ENCODE data around the gene PRAC2. TPM values are rescaled to one million over a fixed set of nuclear protein-coding genes. Genes with fewer than 3 reads are reported as not detected.

Gene PRAC2
- total and polyA plus RNA-seq, 2 of the 8 experiments (the other 6 are each of a cell fraction or from before 2014, with no cell fraction given) = not detected

- Histone ChIP-seq H3K18ac (ENCODE audit: extremely low read depth, low read length) (no peak overlapping the region), H2BK20ac (ENCODE audit: low read length) (no peak overlapping the region), H3K9ac (replicated peaks in 1 of 4; ENCODE audit: extremely low read depth in 1 of 4, low read depth in 3 of 4, low read length in 3 of 4) (no peak overlapping the region), H3K23me2 (ENCODE audit: low read depth, low read length) (no peaks in the 10 kb centered on the region), H3K4me1 (replicated peaks in 1 of 4; ENCODE audit: control insufficient read depth in 3 of 4, insufficient read depth in 4 of 4, low read length in 3 of 4) (peaks cover 11 to 32% (median 15%) of the 10 kb centered on the region in 4 experiments; a peak in 6 of 7 replicates), H4K91ac (replicated peaks; ENCODE audit: insufficient read length, low read length) (no peak overlapping the region), H4K8ac (ENCODE audit: extremely low read depth, insufficient read depth, low read length) (no peak overlapping the region), H2BK12ac (ENCODE audit: low read depth, low read length) (no peak overlapping the region), H4K20me1 (replicated peaks in 1 of 2; ENCODE audit: control insufficient read depth in 1 of 2, insufficient read depth in 2 of 2, low read length in 2 of 2) (peaks cover 23 to 39% of the 10 kb centered on the region in 2 experiments), H3K56ac (replicated peaks; ENCODE audit: insufficient read length, low read depth, low read length) (no peak overlapping the region), H3K4me3 (ENCODE audit: extremely low read depth in 1 of 4, insufficient read depth in 2 of 4, low read depth in 3 of 4, low read length in 4 of 4) (no peak overlapping the region), H2BK15ac (ENCODE audit: low read length) (no peak overlapping the region), H3K36me3 (ENCODE audit: control insufficient read depth in 2 of 4, insufficient read depth in 4 of 4, low read length in 3 of 4) (peaks cover 0 to 2% (median 0%) of the 10 kb centered on the region in 4 experiments; a peak in 1 of 8 replicates), H3K27me3 (replicated peaks in 1 of 4; ENCODE audit: control insufficient read depth in 3 of 4, extremely low read depth in 1 of 4, insufficient read depth in 3 of 4, low read length in 3 of 4) (peaks cover 98 to 100% (median 99%) of the 10 kb centered on the region in 4 experiments), H3K4ac (replicated peaks; ENCODE audit: insufficient read length, low read depth, low read length) (no peak overlapping the region), H3K27ac (ENCODE audit: low read depth, low read length) (no peak overlapping the region), H2AK5ac (ENCODE audit: low read depth, low read length) (no peak overlapping the region), H2BK120ac (replicated peaks; ENCODE audit: low read depth, low read length) (no peak overlapping the region), H3K79me1 (ENCODE audit: low read depth, low read length) (no peaks in the 10 kb centered on the region; the same call in 1 of the 2 replicates), H2AFZ (ENCODE audit: low read length) (no peak overlapping the region), H3K4me2 (ENCODE audit: insufficient read depth in 1 of 2, low read depth in 2 of 2, low read length in 2 of 2) (peak overlapping the region in 1 of 2 experiments; percentile 56; a peak in 1 of 4 replicates), H3K14ac (ENCODE audit: insufficient read length) (no peak overlapping the region), H4K5ac (ENCODE audit: insufficient read length, low read depth, low read length) (no peak overlapping the region), H3K9me3 (ENCODE audit: insufficient read depth in 2 of 2, low read depth in 1 of 2, low read length in 1 of 2) (no peaks in the 10 kb centered on the region), H3K23ac (ENCODE audit: insufficient read length) (no peak overlapping the region), H3K79me2 (ENCODE audit: control insufficient read depth in 1 of 2, insufficient read depth in 2 of 2, low read length in 2 of 2) (no peaks in the 10 kb centered on the region), H2BK5ac (ENCODE audit: low read depth, low read length) (no peak overlapping the region)
- TF ChIP-seq CTCF (IDR thresholded peaks at IDR 0.05; ENCODE audit: control extremely low read depth in 1 of 3, insufficient read depth in 1 of 3, low read depth in 1 of 3, low read length in 3 of 3) (peak; percentile 60 to 70 (median 68)), SIX5 (IDR thresholded peaks at IDR 0.05; ENCODE audit: low read depth, low read length) (no peak), CBX8 (IDR thresholded peaks at IDR 0.05; ENCODE audit: borderline replicate concordance, low read depth, low read length) (no peak), TEAD4 (IDR thresholded peaks at IDR 0.05; ENCODE audit: low read depth, low read length) (no peak), BACH1 (IDR thresholded peaks at IDR 0.05; ENCODE audit: low read length) (0 out of 2 replicates have a peak, but pooled peaks have one; percentile 5), RAD21 (IDR thresholded peaks at IDR 0.05 in 1 of 2, conservative IDR thresholded peaks at IDR 0.05 in 1 of 2; ENCODE audit: low read depth in 2 of 2, low read length in 2 of 2) (peak; percentile 73 to 74)
- DNase-seq (ENCODE audit: low read depth in 1 of 2, low spot score in 2 of 2) = peak in 1 of 2 experiments; percentile 88
- FAIRE-seq = peak; percentile 79
- ChIA-PET POLR2A (ENCODE audit: partially characterized antibody) (interaction anchor here (0.6 to 1.8 kb wide), 5 partner anchors 10 to 67 kb away, joined by 3 to 6 read pairs (median 3); no protein-coding TSS in a partner anchor), CTCF (ENCODE audit: partially characterized antibody) (interaction anchor here (0.6 to 13.5 kb wide), 55 partner anchors 9 to 508 kb away, joined by 3 to 147 read pairs (median 6); partner anchors contain the start of gene ATP5MC1)
- 12% methylated on average over 32 of the region's 32 CpGs; no CpG with 5 or more reads in 1 of the 2 experiments for WGBS, 2 experiments (ENCODE audit: extremely low coverage in 1 of 2, insufficient coverage in 1 of 2, insufficient read length in 1 of 2, insufficient replicate concordance in 2 of 2, low coverage in 1 of 2, low lambda C conversion rate in 2 of 2, missing lambda C conversion rate in 1 of 2)
These were observed 1.4 kb downstream of the PRAC2 start for GRCh38 chr17:48724251-48725003.

All from H1 (cell line).